ENCODE measurements around the gene TMEM221. TPM values are rescaled to one million over a fixed set of nuclear protein-coding genes. Genes with fewer than 3 reads are reported as not detected.

The TMEM221 gene
- 0.71 and 0.96 TPM in 2 replicates for total RNA-seq
- long read RNA-seq, result 0 reads

GRCh38 chr19:17448131-17448967 is at the start of gene TMEM221:
TSS of gene TMEM221 (minus strand) at chr19:17448668. CDS start at chr19:17448462, 206 bp downstream.
- TF ChIP-seq CTCF (conservative IDR thresholded peaks at IDR 0.05), result peak; percentile 64
- Mint-ChIP-seq H3K27me3 (ENCODE audit: low read depth) (peaks cover 35% of the 10 kb centered on the region), H3K4me1 (no peaks in the 10 kb centered on the region), H3K27ac (ENCODE audit: unreplicated experiment) (peak within 1 kb of the TSS; percentile 57), H3K9me3 (no peaks in the 10 kb centered on the region), H3K36me3 (ENCODE audit: low read depth) (no peaks in the 10 kb centered on the region), H3K4me3 (peak within 1 kb of the TSS; percentile 49)
- DNase-seq (ENCODE audit: low read depth, low spot score), result peak; percentile 58

- H3K27ac Mint-ChIP-seq (ENCODE audit: unreplicated experiment), result no peak overlapping the region
- no peak overlapping the region for H3K4me3 Mint-ChIP-seq
- H3K4me1 Mint-ChIP-seq, result peaks cover 33% of the 10 kb centered on the region
These were observed 48.8 kb upstream of the TMEM221 start for GRCh38 chr19:17497149-17497798.

GRCh38 chr19:17496337-17496997 is 48.0 kb upstream of the TMEM221 start:
- Mint-ChIP-seq H3K9me3 (no peaks in the 10 kb centered on the region), H3K4me1 (peaks cover 38% of the 10 kb centered on the region), H3K4me3 (no peak overlapping the region), H3K27me3 (ENCODE audit: low read depth) (no peaks in the 10 kb centered on the region), H3K36me3 (ENCODE audit: low read depth) (no peaks in the 10 kb centered on the region), H3K27ac (ENCODE audit: unreplicated experiment) (no peak overlapping the region)
- DNase-seq (ENCODE audit: low read depth, low spot score), result peak; percentile 66
- TF ChIP-seq CTCF (conservative IDR thresholded peaks at IDR 0.05), result peak; percentile 78

More at GRCh38 chr19:17497149-17497798, 48.8 kb upstream of the TMEM221 start:
- Mint-ChIP-seq H3K27me3 (ENCODE audit: low read depth) (no peaks in the 10 kb centered on the region), H3K9me3 (no peaks in the 10 kb centered on the region), H3K36me3 (ENCODE audit: low read depth) (no peaks in the 10 kb centered on the region)
- no peak for TF ChIP-seq CTCF (conservative IDR thresholded peaks at IDR 0.05)
- DNase-seq (ENCODE audit: low read depth, low spot score), result no peak

- Mint-ChIP-seq H3K4me3 (no peak overlapping the region), H3K27me3 (ENCODE audit: low read depth) (no peaks in the 10 kb centered on the region), H3K4me1 (peaks cover 41% of the 10 kb centered on the region), H3K27ac (ENCODE audit: unreplicated experiment) (no peak overlapping the region), H3K9me3 (no peaks in the 10 kb centered on the region), H3K36me3 (ENCODE audit: low read depth) (no peaks in the 10 kb centered on the region)
- DNase-seq (ENCODE audit: low read depth, low spot score), result no peak
- no peak for TF ChIP-seq CTCF (conservative IDR thresholded peaks at IDR 0.05)
These were observed 47.3 kb upstream of the TMEM221 start for GRCh38 chr19:17495639-17496296.

- DNase-seq (ENCODE audit: low read depth, low spot score), result no peak
- Mint-ChIP-seq H3K36me3 (ENCODE audit: low read depth) (peaks cover 2% of the 10 kb centered on the region), H3K27me3 (ENCODE audit: low read depth) (no peaks in the 10 kb centered on the region), H3K4me3 (no peak overlapping the region), H3K4me1 (peaks cover 30% of the 10 kb centered on the region), H3K9me3 (no peaks in the 10 kb centered on the region), H3K27ac (ENCODE audit: unreplicated experiment) (peak overlapping the region; percentile 19)
- TF ChIP-seq CTCF (conservative IDR thresholded peaks at IDR 0.05), result no peak
These were observed 42.8 kb upstream of the TMEM221 start for GRCh38 chr19:17491287-17491686.

Data from neural crest cell (in vitro differentiated cells).